ENCODE measurements around the gene SPRYD4.

DNA sequence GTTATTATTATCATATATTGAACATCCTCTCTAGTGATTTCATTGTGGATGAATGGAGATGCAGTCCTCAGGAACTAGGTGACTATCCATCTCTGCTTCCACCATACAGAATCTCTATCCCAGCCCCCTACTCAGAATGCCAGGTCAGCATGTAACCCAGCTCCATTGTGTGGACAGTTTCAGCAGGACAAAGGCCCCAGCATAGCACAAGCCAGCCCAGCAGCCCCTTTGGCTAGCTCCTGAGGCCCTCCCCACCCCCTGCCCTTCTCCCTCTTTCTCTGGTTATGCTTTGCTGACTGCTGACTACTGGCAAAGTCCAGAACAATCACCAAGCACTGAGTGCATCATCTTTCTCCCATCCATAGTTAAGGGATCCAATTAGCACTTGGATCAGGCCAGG lies 5.8 kb upstream of the SPRYD4 start:
- TF ChIP-seq SIN3A (IDR thresholded peaks at IDR 0.05; ENCODE audit: borderline replicate concordance, insufficient read depth, low read length) (no peak), TAF1 (IDR thresholded peaks at IDR 0.05; ENCODE audit: borderline replicate concordance, insufficient read depth, low read length) (no peak)

Data from PFSK-1 (cell line).